Stimulated activated CD8-positive, alpha-beta memory T cell treated with anti-CD3 and anti-CD28 coated beads, Interleukin-7, amount 100 ng/mL, for 4 hours (primary cell): ENCODE measurements around the gene ADGRA1.

Source experiments
- DNase-seq, 2 donors: peaks; one replicate each; pipeline ENCODE4 v3.0.0-alpha.2; 2020; ENCODE audit warnings: low read depth in 2 of 2

ADGRA1 gene

GRCh38 chr10:133113146-133113830 is 25.6 kb downstream of the ADGRA1 start:
- no peak for DNase-seq

- no peak for DNase-seq
Observed at GRCh38 chr10:133113847-133114246, 26.1 kb downstream of the ADGRA1 start.

GRCh38 chr10:133114251-133114650 is 26.5 kb downstream of the ADGRA1 start:
- no peak for DNase-seq

GRCh38 chr10:133114726-133115452 is 27.2 kb downstream of the ADGRA1 start:
- no peak for DNase-seq

- DNase-seq, result no peak
Observed at GRCh38 chr10:133115453-133115842, 27.7 kb downstream of the ADGRA1 start.

- no peak for DNase-seq
Observed at GRCh38 chr10:133115976-133116375, 28.3 kb downstream of the ADGRA1 start.

- no peak for DNase-seq
Observed at GRCh38 chr10:133116455-133116854, 28.7 kb downstream of the ADGRA1 start.

- DNase-seq, result no peak
Observed at GRCh38 chr10:133117036-133117687, 29.4 kb downstream of the ADGRA1 start.

- no peak for DNase-seq
Observed at GRCh38 chr10:133117688-133118071, 30.0 kb downstream of the ADGRA1 start.

GRCh38 chr10:133121479-133121878 is 33.8 kb downstream of the ADGRA1 start:
- no peak for DNase-seq

- no peak for DNase-seq
Observed at GRCh38 chr10:133122171-133122935, 34.6 kb downstream of the ADGRA1 start.

- DNase-seq, result no peak
Observed at GRCh38 chr10:133123050-133123745, 35.5 kb downstream of the ADGRA1 start.

- DNase-seq, result no peak
Observed at GRCh38 chr10:133123746-133124356, 36.1 kb downstream of the ADGRA1 start.

GRCh38 chr10:133124357-133125211 is 36.9 kb downstream of the ADGRA1 start:
- DNase-seq, result no peak

- no peak for DNase-seq
Observed at GRCh38 chr10:133125901-133126300, 38.2 kb downstream of the ADGRA1 start.

- DNase-seq, result no peak
Observed at GRCh38 chr10:133126431-133127290, 38.9 kb downstream of the ADGRA1 start.

- no peak for DNase-seq
Observed at GRCh38 chr10:133127291-133128125, 39.8 kb downstream of the ADGRA1 start.
